Measurements from ENCODE around the gene GALNT18.

GALNT18 gene

DNA sequence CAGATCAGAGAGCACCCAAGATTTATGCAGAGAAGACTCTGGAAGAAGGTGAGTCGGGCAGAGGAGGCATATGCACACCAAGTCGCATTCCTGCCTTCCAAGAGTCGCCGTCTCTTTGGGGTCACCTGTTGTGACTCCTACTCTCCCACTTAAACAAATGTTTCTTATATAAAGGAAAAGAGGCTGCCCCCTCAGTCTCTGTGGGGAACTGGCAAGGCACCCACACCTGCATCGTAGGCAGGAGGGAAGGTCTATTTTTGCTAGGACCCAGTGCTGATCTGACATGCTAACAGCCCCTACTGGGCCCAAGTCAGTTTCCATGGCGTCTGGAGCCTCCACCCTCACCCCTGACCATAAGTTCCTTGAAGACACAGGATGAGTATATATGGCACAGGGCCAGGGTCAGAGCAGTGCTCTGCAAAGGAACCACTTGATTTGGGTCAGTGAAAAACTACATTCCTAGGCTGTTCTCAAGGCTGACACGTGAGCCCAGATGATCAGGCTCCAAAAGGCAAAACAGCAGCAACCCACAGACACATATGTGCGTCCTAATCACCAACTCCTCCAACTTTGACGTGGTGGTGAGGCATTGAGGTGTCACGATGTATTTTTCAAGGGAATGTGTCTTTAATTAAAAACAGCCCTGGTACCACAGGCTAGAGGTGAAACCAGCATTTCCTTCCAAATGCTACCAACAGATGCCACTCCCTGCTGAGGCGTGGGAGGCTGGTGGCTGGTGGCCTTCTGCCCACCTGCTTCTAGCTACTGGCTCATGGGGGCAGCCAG, 213.2 kb downstream of the GALNT18 start:
- TF ChIP-seq ESRRG (CRISPR knock-in tag; IDR thresholded peaks at IDR 0.05) (no peak), ZC3H10 (CRISPR knock-in tag; IDR thresholded peaks at IDR 0.05) (no peak), TCF4 (CRISPR knock-in tag; IDR thresholded peaks at IDR 0.05; ENCODE audit: borderline replicate concordance) (no peak), OSR1 (CRISPR knock-in tag; IDR thresholded peaks at IDR 0.05) (no peak), ZFP3 (CRISPR knock-in tag; IDR thresholded peaks at IDR 0.05) (no peak), TOX (CRISPR knock-in tag; IDR thresholded peaks at IDR 0.05; ENCODE audit: borderline replicate concordance) (no peak)
- TF ChIP-seq, protein P1, sequence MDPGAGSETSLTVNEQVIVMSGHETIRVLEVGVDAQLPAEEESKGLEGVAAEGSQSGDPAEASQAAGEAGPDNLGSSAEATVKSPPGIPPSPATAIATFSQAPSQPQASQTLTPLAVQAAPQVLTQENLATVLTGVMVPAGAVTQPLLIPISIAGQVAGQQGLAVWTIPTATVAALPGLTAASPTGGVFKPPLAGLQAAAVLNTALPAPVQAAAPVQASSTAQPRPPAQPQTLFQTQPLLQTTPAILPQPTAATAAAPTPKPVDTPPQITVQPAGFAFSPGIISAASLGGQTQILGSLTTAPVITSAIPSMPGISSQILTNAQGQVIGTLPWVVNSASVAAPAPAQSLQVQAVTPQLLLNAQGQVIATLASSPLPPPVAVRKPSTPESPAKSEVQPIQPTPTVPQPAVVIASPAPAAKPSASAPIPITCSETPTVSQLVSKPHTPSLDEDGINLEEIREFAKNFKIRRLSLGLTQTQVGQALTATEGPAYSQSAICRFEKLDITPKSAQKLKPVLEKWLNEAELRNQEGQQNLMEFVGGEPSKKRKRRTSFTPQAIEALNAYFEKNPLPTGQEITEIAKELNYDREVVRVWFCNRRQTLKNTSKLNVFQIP (CRISPR knock-in tag; IDR thresholded peaks at IDR 0.05; ENCODE audit: borderline replicate concordance, low read depth): no peak
- no peak; the same call in 1 of the 3 replicates for ATAC-seq

DNA sequence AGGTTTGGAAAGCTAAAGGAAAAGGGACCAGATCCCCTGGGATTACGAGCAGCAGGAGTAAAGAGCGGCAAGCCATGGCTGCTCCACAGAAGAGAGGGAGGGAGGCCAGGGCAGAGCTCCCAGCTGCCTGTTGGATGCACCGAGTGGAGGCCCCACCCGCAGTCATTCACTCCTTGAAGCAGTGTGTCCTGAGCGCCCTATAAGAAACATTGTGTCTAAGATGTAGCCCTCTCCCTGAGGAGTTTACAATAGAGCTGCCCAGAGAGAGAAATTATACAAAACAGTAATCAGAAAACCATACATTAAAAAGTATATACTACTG, 214.1 kb downstream of the GALNT18 start:
- TF ChIP-seq ISL1 (CRISPR knock-in tag; IDR thresholded peaks at IDR 0.05): no peak
- no peak for ATAC-seq

DNA sequence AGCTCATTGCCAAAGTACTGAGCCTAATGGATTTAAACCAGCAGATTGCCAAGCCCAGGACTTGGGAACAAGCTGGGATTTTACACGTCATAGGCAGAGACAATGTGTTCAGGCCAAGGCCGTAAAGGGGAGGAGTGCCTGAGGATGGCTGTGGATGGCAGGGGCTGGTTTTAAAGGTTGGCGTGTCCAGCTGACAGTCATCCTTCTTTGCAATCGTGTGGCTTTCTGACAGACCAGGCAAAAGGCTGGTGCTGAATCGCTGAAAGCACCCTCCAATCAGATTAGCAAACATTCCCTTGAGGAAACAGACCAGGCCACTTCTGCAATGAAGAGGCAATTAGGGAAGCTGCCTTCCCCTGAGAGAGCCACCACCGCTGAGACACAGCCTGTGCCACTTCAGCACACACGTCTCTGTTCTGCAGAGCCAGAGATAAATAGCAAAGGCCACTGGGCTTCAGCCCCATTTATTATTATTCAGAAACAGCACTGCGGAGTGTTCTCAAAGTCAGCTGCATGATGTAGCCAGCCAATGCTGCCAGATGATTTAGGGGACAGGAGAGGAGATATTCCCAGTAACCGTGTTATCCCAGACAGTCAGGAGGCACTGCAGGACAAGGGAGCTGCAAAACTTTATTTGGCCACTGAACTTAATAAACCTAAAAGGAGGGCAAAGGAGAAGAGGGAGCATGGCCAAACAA, 214.6 kb downstream of the GALNT18 start:
- no peak for TF ChIP-seq SNAI2 (CRISPR knock-in tag; IDR thresholded peaks at IDR 0.05)
- no peak for TF ChIP-seq ZFP30 (CRISPR knock-in tag; IDR thresholded peaks at IDR 0.05)
- TF ChIP-seq CSDC2 (CRISPR knock-in tag; IDR thresholded peaks at IDR 0.05): no peak
- TF ChIP-seq ZC3H10 (CRISPR knock-in tag; IDR thresholded peaks at IDR 0.05): no peak
- TF ChIP-seq RARB (CRISPR knock-in tag; IDR thresholded peaks at IDR 0.05): no peak
- 0 out of 2 replicates have a peak, but pooled peaks have one; percentile 40 for TF ChIP-seq TCF4 (CRISPR knock-in tag; IDR thresholded peaks at IDR 0.05; ENCODE audit: borderline replicate concordance)
- TF ChIP-seq GLIS3 (CRISPR knock-in tag; IDR thresholded peaks at IDR 0.05): no peak
- TF ChIP-seq, protein P2, sequence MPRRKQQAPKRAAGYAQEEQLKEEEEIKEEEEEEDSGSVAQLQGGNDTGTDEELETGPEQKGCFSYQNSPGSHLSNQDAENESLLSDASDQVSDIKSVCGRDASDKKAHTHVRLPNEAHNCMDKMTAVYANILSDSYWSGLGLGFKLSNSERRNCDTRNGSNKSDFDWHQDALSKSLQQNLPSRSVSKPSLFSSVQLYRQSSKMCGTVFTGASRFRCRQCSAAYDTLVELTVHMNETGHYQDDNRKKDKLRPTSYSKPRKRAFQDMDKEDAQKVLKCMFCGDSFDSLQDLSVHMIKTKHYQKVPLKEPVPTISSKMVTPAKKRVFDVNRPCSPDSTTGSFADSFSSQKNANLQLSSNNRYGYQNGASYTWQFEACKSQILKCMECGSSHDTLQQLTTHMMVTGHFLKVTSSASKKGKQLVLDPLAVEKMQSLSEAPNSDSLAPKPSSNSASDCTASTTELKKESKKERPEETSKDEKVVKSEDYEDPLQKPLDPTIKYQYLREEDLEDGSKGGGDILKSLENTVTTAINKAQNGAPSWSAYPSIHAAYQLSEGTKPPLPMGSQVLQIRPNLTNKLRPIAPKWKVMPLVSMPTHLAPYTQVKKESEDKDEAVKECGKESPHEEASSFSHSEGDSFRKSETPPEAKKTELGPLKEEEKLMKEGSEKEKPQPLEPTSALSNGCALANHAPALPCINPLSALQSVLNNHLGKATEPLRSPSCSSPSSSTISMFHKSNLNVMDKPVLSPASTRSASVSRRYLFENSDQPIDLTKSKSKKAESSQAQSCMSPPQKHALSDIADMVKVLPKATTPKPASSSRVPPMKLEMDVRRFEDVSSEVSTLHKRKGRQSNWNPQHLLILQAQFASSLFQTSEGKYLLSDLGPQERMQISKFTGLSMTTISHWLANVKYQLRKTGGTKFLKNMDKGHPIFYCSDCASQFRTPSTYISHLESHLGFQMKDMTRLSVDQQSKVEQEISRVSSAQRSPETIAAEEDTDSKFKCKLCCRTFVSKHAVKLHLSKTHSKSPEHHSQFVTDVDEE (CRISPR knock-in tag; IDR thresholded peaks at IDR 0.05): peak; percentile 57
- ATAC-seq: no peak; the same call in 2 of the 3 replicates

DNA sequence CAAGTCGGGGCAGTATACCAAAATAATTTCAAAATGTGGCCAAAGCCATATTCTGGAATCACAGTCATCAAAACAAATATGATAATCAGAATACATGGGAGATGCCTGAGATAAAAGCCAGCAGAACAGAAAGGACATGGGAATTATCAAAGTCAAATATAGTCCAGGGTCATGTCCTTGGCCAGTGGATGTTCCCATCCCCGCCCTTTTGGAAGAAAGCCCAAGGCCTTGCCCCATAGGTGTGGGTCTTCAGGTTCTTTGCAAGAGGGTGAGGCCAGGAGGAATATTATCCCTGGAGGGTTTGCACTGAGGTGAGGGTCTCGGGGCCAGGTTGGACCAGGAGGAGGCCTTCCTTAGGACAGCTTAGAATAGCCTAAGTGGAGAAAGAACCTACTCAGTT, 215.2 kb downstream of the GALNT18 start:
- TF ChIP-seq ISL1 (CRISPR knock-in tag; IDR thresholded peaks at IDR 0.05): no peak
- TF ChIP-seq CSDC2 (CRISPR knock-in tag; IDR thresholded peaks at IDR 0.05): no peak
- TF ChIP-seq, protein P3, sequence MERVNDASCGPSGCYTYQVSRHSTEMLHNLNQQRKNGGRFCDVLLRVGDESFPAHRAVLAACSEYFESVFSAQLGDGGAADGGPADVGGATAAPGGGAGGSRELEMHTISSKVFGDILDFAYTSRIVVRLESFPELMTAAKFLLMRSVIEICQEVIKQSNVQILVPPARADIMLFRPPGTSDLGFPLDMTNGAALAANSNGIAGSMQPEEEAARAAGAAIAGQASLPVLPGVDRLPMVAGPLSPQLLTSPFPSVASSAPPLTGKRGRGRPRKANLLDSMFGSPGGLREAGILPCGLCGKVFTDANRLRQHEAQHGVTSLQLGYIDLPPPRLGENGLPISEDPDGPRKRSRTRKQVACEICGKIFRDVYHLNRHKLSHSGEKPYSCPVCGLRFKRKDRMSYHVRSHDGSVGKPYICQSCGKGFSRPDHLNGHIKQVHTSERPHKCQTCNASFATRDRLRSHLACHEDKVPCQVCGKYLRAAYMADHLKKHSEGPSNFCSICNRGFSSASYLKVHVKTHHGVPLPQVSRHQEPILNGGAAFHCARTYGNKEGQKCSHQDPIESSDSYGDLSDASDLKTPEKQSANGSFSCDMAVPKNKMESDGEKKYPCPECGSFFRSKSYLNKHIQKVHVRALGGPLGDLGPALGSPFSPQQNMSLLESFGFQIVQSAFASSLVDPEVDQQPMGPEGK (CRISPR knock-in tag; IDR thresholded peaks at IDR 0.05; ENCODE audit: borderline replicate concordance): no peak
- TF ChIP-seq, protein P4, sequence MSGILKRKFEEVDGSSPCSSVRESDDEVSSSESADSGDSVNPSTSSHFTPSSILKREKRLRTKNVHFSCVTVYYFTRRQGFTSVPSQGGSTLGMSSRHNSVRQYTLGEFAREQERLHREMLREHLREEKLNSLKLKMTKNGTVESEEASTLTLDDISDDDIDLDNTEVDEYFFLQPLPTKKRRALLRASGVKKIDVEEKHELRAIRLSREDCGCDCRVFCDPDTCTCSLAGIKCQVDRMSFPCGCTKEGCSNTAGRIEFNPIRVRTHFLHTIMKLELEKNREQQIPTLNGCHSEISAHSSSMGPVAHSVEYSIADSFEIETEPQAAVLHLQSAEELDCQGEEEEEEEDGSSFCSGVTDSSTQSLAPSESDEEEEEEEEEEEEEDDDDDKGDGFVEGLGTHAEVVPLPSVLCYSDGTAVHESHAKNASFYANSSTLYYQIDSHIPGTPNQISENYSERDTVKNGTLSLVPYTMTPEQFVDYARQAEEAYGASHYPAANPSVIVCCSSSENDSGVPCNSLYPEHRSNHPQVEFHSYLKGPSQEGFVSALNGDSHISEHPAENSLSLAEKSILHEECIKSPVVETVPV (CRISPR knock-in tag; IDR thresholded peaks at IDR 0.05): no peak
- TF ChIP-seq ZNF70 (CRISPR knock-in tag; IDR thresholded peaks at IDR 0.05): no peak
- TF ChIP-seq, protein P5, sequence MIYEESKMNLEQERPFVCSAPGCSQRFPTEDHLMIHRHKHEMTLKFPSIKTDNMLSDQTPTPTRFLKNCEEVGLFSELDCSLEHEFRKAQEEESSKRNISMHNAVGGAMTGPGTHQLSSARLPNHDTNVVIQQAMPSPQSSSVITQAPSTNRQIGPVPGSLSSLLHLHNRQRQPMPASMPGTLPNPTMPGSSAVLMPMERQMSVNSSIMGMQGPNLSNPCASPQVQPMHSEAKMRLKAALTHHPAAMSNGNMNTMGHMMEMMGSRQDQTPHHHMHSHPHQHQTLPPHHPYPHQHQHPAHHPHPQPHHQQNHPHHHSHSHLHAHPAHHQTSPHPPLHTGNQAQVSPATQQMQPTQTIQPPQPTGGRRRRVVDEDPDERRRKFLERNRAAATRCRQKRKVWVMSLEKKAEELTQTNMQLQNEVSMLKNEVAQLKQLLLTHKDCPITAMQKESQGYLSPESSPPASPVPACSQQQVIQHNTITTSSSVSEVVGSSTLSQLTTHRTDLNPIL (CRISPR knock-in tag; IDR thresholded peaks at IDR 0.05; ENCODE audit: low read depth): no peak
- TF ChIP-seq, protein P2 (CRISPR knock-in tag; IDR thresholded peaks at IDR 0.05): no peak
- no peak for TF ChIP-seq TOX (CRISPR knock-in tag; IDR thresholded peaks at IDR 0.05; ENCODE audit: borderline replicate concordance)
- TF ChIP-seq ARNTL (CRISPR knock-in tag; IDR thresholded peaks at IDR 0.05; ENCODE audit: borderline replicate concordance, low read depth): no peak
- no peak for TF ChIP-seq ZFP30 (CRISPR knock-in tag; IDR thresholded peaks at IDR 0.05)
- no peak for TF ChIP-seq OSR1 (CRISPR knock-in tag; IDR thresholded peaks at IDR 0.05)
- no peak for TF ChIP-seq RARB (CRISPR knock-in tag; IDR thresholded peaks at IDR 0.05)
- no peak for TF ChIP-seq ZNF565 (CRISPR knock-in tag; conservative IDR thresholded peaks at IDR 0.05; ENCODE audit: low read depth)
- TF ChIP-seq ZFP3 (CRISPR knock-in tag; IDR thresholded peaks at IDR 0.05): no peak
- TF ChIP-seq ZC3H10 (CRISPR knock-in tag; IDR thresholded peaks at IDR 0.05): no peak
- TF ChIP-seq ESRRG (CRISPR knock-in tag; IDR thresholded peaks at IDR 0.05): no peak
- ATAC-seq: no peak

All from SK-N-SH treated with all-trans-retinoic acid at 6 μM for 48 hours (cell line).